Activated T-cell treated with anti-CD3 and anti-CD28 coated beads, Interleukin-2, amount 50 U/mL, for 72 hours (primary cell): Measurements from ENCODE around the gene HNRNPL. TPM values are rescaled to one million over a fixed set of nuclear protein-coding genes. Genes with fewer than 3 reads are reported as not detected.
A peak's percentile ranks its signal among the peaks of the same experiment; 100 is the strongest.
"Not testable (repeated sequence)": the region's sequence is repeated elsewhere in the genome, so short reads cannot be mapped to it uniquely, and the experiment has no call there.

ENCODE experiments used
- ATAC-seq, 2 donors: fragments of 150-1000 bp; cut with Tn5 transposase; replicated peaks in 1 of 2; 2 replicates each; pipeline ENCODE4 v1.10.0; 2021; ENCODE audit warnings: moderate library complexity in 2 of 2, mild to moderate bottlenecking in 1 of 2
- DNase-seq, 2 donors: peaks; one replicate each; pipeline ENCODE4 v3.0.0; 2021 to 2022; ENCODE audit warnings: mixed read lengths in 1 of 2
- H3K27ac Mint-ChIP-seq: one replicate; pipeline ENCODE4 v1.8.0; 2022; ENCODE audit warnings: mild to moderate bottlenecking, moderate library complexity, mixed read lengths
- H3K27me3 Mint-ChIP-seq: one replicate; pipeline ENCODE4 v1.8.0; 2022; ENCODE audit warnings: low read depth, mixed read lengths
- H3K36me3 Mint-ChIP-seq, 2 donors: one replicate each; pipeline ENCODE4 v1.8.0; 2022; ENCODE audit warnings: mixed read lengths in 2 of 2, mild to moderate bottlenecking in 1 of 2; ENCODE audit not compliant: insufficient read depth in 2 of 2
- H3K4me1 Mint-ChIP-seq: one replicate; pipeline ENCODE4 v1.8.0; 2022; ENCODE audit warnings: low read depth, mixed read lengths
- H3K4me3 Mint-ChIP-seq, 2 donors: one replicate each; pipeline ENCODE4 v1.8.0; 2022; ENCODE audit warnings: mild to moderate bottlenecking in 2 of 2, mixed read lengths in 2 of 2, moderate library complexity in 2 of 2
- H3K9me3 Mint-ChIP-seq, 2 donors: one replicate each; pipeline ENCODE4 v1.8.0; 2022; ENCODE audit warnings: mixed read lengths in 2 of 2
- total RNA-seq, 2 donors: library from RNA; stranded (reverse); gene quantifications; one replicate each; pipeline ENCODE4 v1.2.3, GENCODE V29; 2022

The HNRNPL gene
- total RNA-seq, 2 donors from 2014 or later, result 427 to 457 TPM

- Mint-ChIP-seq H3K36me3 (peaks cover 3 to 8% of the 10 kb centered on the region in 2 donors), H3K4me1 (peaks cover 45% of the 10 kb centered on the region), H3K27ac (no peak overlapping the region), H3K9me3 (peaks cover 0 to 2% of the 10 kb centered on the region in 2 donors), H3K27me3 (no peaks in the 10 kb centered on the region), H3K4me3 (no peak overlapping the region)
- ATAC-seq (no peak), DNase-seq (no peak)
These were observed 11.6 kb upstream of the HNRNPL start for GRCh38 chr19:38861368-38861767.

GRCh38 chr19:38859631-38860204 is 9.9 kb upstream of the HNRNPL start:
- not testable (repeated sequence) for H3K4me3 Mint-ChIP-seq, H3K9me3 Mint-ChIP-seq, ATAC-seq, H3K27me3 Mint-ChIP-seq, H3K27ac Mint-ChIP-seq, H3K36me3 Mint-ChIP-seq, DNase-seq
- peaks cover 28% of the 10 kb centered on the region for H3K4me1 Mint-ChIP-seq

- H3K36me3 Mint-ChIP-seq, result peaks cover 2 to 3% of the 10 kb centered on the region in 2 donors
- peaks cover 31% of the 10 kb centered on the region for H3K4me1 Mint-ChIP-seq
- ATAC-seq (no peak), DNase-seq (no peak)
- H3K4me3 Mint-ChIP-seq, result peak overlapping the region; percentile 52 to 69
- no peaks in the 10 kb centered on the region for H3K9me3 Mint-ChIP-seq
- no peaks in the 10 kb centered on the region for H3K27me3 Mint-ChIP-seq
- peak overlapping the region; percentile 12 for H3K27ac Mint-ChIP-seq
These were observed 7.0 kb upstream of the HNRNPL start for GRCh38 chr19:38856813-38857212.

GRCh38 chr19:38855751-38856150 is 6.0 kb upstream of the HNRNPL start:
- H3K4me1 Mint-ChIP-seq, result peaks cover 36% of the 10 kb centered on the region
- H3K27ac Mint-ChIP-seq, H3K27me3 Mint-ChIP-seq, DNase-seq, H3K36me3 Mint-ChIP-seq, H3K4me3 Mint-ChIP-seq, ATAC-seq, H3K9me3 Mint-ChIP-seq: not testable (repeated sequence)

- DNase-seq, H3K4me3 Mint-ChIP-seq, H3K27me3 Mint-ChIP-seq, H3K36me3 Mint-ChIP-seq, H3K27ac Mint-ChIP-seq, ATAC-seq, H3K9me3 Mint-ChIP-seq: not testable (repeated sequence)
- H3K4me1 Mint-ChIP-seq, result peaks cover 38% of the 10 kb centered on the region
These were observed 5.2 kb upstream of the HNRNPL start for GRCh38 chr19:38854961-38855360.

GRCh38 chr19:38853214-38853613 is 3.4 kb upstream of the HNRNPL start:
- no peaks in the 10 kb centered on the region for H3K27me3 Mint-ChIP-seq

GRCh38 chr19:38852231-38853044 is 2.7 kb upstream of the HNRNPL start:
- ATAC-seq, result peak in 1 of 2 donors; percentile 4
- DNase-seq, result peak; percentile 69 to 81
- H3K27me3 Mint-ChIP-seq, result no peaks in the 10 kb centered on the region
- peaks cover 40% of the 10 kb centered on the region for H3K4me1 Mint-ChIP-seq
- peak overlapping the region; percentile 82 to 89 for H3K4me3 Mint-ChIP-seq
- H3K36me3 Mint-ChIP-seq, result peaks cover 13 to 21% of the 10 kb centered on the region in 2 donors
- H3K27ac Mint-ChIP-seq, result peak overlapping the region; percentile 55
- H3K9me3 Mint-ChIP-seq, result no peaks in the 10 kb centered on the region

More at GRCh38 chr19:38853214-38853613, 3.4 kb upstream of the HNRNPL start:
- Mint-ChIP-seq H3K4me1 (peaks cover 38% of the 10 kb centered on the region), H3K9me3 (no peaks in the 10 kb centered on the region), H3K27ac (peak overlapping the region; percentile 55), H3K4me3 (peak overlapping the region; percentile 82 to 89), H3K36me3 (peaks cover 10 to 16% of the 10 kb centered on the region in 2 donors)
- ATAC-seq (no peak), DNase-seq (no peak)

- Mint-ChIP-seq H3K27ac (peak overlapping the region; percentile 97), H3K36me3 (peaks cover 15 to 26% of the 10 kb centered on the region in 2 donors), H3K27me3 (no peaks in the 10 kb centered on the region), H3K4me1 (peaks cover 40% of the 10 kb centered on the region), H3K9me3 (no peaks in the 10 kb centered on the region), H3K4me3 (peak overlapping the region; percentile 85 to 97)
- DNase-seq (peak; percentile 94 to 96), ATAC-seq (peak; percentile 10 to 17)
These were observed 1.9 kb upstream of the HNRNPL start for GRCh38 chr19:38851622-38852230.

- Mint-ChIP-seq H3K4me1 (peaks cover 44% of the 10 kb centered on the region), H3K27me3 (no peaks in the 10 kb centered on the region), H3K4me3 (peak overlapping the region; percentile 85 to 97), H3K9me3 (no peaks in the 10 kb centered on the region), H3K36me3 (peaks cover 16 to 28% of the 10 kb centered on the region in 2 donors), H3K27ac (peak overlapping the region; percentile 97)
- DNase-seq (peak; percentile 39 to 43), ATAC-seq (no peak)
These were observed 1.3 kb upstream of the HNRNPL start for GRCh38 chr19:38850976-38851621.

- Mint-ChIP-seq H3K9me3 (no peaks in the 10 kb centered on the region), H3K27me3 (no peaks in the 10 kb centered on the region), H3K4me3 (peak overlapping the region; percentile 85 to 97), H3K27ac (peak overlapping the region; percentile 97), H3K4me1 (peaks cover 50% of the 10 kb centered on the region), H3K36me3 (peaks cover 18 to 34% of the 10 kb centered on the region in 2 donors)
- peak in 1 of 2 donors; percentile 36 for DNase-seq
- ATAC-seq, result peak; percentile 80 to 81
These were observed 720 bp upstream of the HNRNPL start for GRCh38 chr19:38850436-38850975.

- ATAC-seq, result peak; percentile 27 to 31
- Mint-ChIP-seq H3K36me3 (peaks cover 24 to 46% of the 10 kb centered on the region in 2 donors), H3K27me3 (no peaks in the 10 kb centered on the region), H3K27ac (peak overlapping the region; percentile 99), H3K4me1 (peaks cover 62% of the 10 kb centered on the region), H3K9me3 (no peaks in the 10 kb centered on the region), H3K4me3 (peak overlapping the region; percentile 85 to 97)
- peak; percentile 98 to 99 for DNase-seq
These were observed 483 bp downstream of the HNRNPL start for GRCh38 chr19:38849147-38849859.
